Body of pancreas (tissue), 4 donors: ENCODE results near the gene CFLAR. TPM values are rescaled to one million over a fixed set of nuclear protein-coding genes. Genes with fewer than 3 reads are reported as not detected.
"Not testable (repeated sequence)": the region's sequence is repeated elsewhere in the genome, so short reads cannot be mapped to it uniquely, and the experiment has no call there.

Experiments
- ATAC-seq: fragments of 150-250 bp; one replicate; pipeline ENCODE4 v1.9.1; 2016
- DNase-seq, 4 donors: peaks; one replicate each; pipeline ENCODE4 v3.0.0-alpha.2; 2019
- H3K27ac ChIP-seq, 4 donors: fragments of 200-600 bp; sonication (generic); 1 replicate in 3 of 4; 2 replicates in 1 of 4; pipeline versions ENCODE4 v1.5.1 to v1.6.1; 2016 to 2019; ENCODE audit warnings: mild to moderate bottlenecking in 1 of 4, mixed read lengths in 1 of 4, moderate library complexity in 1 of 4
- H3K27me3 ChIP-seq, 2 donors: fragments of 200-600 bp; sonication (generic); one replicate each; pipeline ENCODE4 v1.6.0; 2016; ENCODE audit warnings: mild to moderate bottlenecking in 1 of 2
- H3K36me3 ChIP-seq, 2 donors: fragments of 200-600 bp; sonication (generic); replicated peaks in 1 of 2; 2 replicates each; pipeline ENCODE4 v1.5.1; 2016; ENCODE audit warnings: low read depth in 2 of 2; ENCODE audit not compliant: insufficient read depth in 1 of 2
- H3K4me1 ChIP-seq: fragments of 200-600 bp; sonication (generic); one replicate; pipeline ENCODE4 v1.6.0; 2016
- H3K4me3 ChIP-seq, 2 donors: fragments of 200-600 bp; sonication (generic); 1 replicate in 1 of 2; 2 replicates in 1 of 2; pipeline ENCODE4 v1.5.1; 2016 to 2019
- H3K9me3 ChIP-seq, 3 donors: fragments of 200-600 bp; sonication (generic); 1 replicate in 2 of 3; 2 replicates in 1 of 3; pipeline ENCODE4 v1.5.1; 2016
- POLR2A ChIP-seq, 3 donors: fragments of 450-650 bp; IDR thresholded peaks; one replicate each; pipeline ENCODE4 v1.6.1; 2016; ENCODE audit warnings: antibody characterized with exemption in 3 of 3, mild to moderate bottlenecking in 2 of 3
- WGBS, 2 donors: methylation state at CpG; one replicate each; pipeline ENCODE4 v1.1.5; 2017; 5-methylcytosine and 5-hydroxymethylcytosine counted together
- intact Hi-C: fragments of 100-400 bp; cut with DNase I; formaldehyde crosslinking; loops from one replicate; pipeline ENCODE4 v1.15.1; 2023
- total RNA-seq, 2 donors: library from RNA; depleted of rRNA; stranded (reverse); fragments of >200 nt; gene quantifications; one replicate each; pipeline ENCODE4 v1.1.0, GENCODE V29; 2016
- TF ChIP-seq, protein P1 (sequence below), 7 experiments: fragments of 450-650 bp in 4 of 7; fragments of 200-600 bp in 3 of 7; sonication (generic) in 3 of 7; IDR thresholded peaks; one replicate each; pipeline ENCODE4 v1.5.1; 2016 to 2019; ENCODE audit warnings: antibody characterized with exemption in 7 of 7

CFLAR gene
- total RNA-seq, 2 donors from 2014 or later: 83.3 to 113 TPM

DNA sequence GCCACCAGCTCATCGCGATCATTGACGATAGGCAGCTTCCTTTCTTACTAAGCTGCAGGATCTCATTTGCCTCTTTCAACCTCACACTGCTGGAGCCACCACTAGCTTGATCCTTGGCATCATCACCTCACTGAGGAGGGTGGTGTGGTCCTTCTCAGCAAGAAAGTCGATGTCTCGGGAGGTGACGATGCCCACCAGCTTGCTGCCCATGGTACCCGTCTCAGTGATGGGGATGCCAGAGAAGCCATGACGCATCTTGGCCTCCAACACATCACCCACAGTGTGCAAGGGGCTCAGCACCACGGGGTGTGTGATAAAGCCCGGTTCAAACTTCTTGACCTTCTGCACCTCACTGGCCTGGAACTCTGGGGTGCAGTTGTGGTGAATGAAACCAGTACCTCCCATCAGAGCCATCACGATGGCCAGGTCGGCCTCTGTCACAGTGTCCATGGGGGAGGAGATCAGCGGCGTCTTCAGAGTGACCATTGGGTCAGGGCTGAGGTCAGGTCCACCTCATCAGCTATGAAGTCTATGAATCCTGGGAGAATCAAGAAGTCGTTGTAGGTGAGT, 22.5 kb downstream of the CFLAR start:
- H3K4me1 ChIP-seq: no peaks in the 10 kb centered on the region
- TF ChIP-seq, protein P1, sequence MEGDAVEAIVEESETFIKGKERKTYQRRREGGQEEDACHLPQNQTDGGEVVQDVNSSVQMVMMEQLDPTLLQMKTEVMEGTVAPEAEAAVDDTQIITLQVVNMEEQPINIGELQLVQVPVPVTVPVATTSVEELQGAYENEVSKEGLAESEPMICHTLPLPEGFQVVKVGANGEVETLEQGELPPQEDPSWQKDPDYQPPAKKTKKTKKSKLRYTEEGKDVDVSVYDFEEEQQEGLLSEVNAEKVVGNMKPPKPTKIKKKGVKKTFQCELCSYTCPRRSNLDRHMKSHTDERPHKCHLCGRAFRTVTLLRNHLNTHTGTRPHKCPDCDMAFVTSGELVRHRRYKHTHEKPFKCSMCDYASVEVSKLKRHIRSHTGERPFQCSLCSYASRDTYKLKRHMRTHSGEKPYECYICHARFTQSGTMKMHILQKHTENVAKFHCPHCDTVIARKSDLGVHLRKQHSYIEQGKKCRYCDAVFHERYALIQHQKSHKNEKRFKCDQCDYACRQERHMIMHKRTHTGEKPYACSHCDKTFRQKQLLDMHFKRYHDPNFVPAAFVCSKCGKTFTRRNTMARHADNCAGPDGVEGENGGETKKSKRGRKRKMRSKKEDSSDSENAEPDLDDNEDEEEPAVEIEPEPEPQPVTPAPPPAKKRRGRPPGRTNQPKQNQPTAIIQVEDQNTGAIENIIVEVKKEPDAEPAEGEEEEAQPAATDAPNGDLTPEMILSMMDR (IDR thresholded peaks at IDR 0.05): no peak
- TF ChIP-seq POLR2A (IDR thresholded peaks at IDR 0.05): no peak
- H3K27ac ChIP-seq: no peak overlapping the region
- H3K4me3 ChIP-seq: no peak overlapping the region
- intact Hi-C loops: no loop called here
- H3K27me3 ChIP-seq: no peaks in the 10 kb centered on the region
- H3K9me3 ChIP-seq: no peaks in the 10 kb centered on the region
- DNase-seq: no peak
- ATAC-seq: no peak
- 90 to 92% methylated on average over 15 of the region's 15 CpGs for WGBS, 2 donors
- H3K36me3 ChIP-seq: peaks cover 17 to 42% of the 10 kb centered on the region in 2 donors

GRCh38 chr2:201138986-201139781, 23.2 kb downstream of the CFLAR start:
- ATAC-seq, H3K27me3 ChIP-seq, intact Hi-C loops, DNase-seq, H3K27ac ChIP-seq, H3K9me3 ChIP-seq, H3K4me1 ChIP-seq, H3K4me3 ChIP-seq: not testable (repeated sequence)
- WGBS, 2 donors: 62 to 80% methylated on average over 14 of the region's 14 CpGs
- H3K36me3 ChIP-seq: peaks cover 17 to 43% of the 10 kb centered on the region in 2 donors

DNA sequence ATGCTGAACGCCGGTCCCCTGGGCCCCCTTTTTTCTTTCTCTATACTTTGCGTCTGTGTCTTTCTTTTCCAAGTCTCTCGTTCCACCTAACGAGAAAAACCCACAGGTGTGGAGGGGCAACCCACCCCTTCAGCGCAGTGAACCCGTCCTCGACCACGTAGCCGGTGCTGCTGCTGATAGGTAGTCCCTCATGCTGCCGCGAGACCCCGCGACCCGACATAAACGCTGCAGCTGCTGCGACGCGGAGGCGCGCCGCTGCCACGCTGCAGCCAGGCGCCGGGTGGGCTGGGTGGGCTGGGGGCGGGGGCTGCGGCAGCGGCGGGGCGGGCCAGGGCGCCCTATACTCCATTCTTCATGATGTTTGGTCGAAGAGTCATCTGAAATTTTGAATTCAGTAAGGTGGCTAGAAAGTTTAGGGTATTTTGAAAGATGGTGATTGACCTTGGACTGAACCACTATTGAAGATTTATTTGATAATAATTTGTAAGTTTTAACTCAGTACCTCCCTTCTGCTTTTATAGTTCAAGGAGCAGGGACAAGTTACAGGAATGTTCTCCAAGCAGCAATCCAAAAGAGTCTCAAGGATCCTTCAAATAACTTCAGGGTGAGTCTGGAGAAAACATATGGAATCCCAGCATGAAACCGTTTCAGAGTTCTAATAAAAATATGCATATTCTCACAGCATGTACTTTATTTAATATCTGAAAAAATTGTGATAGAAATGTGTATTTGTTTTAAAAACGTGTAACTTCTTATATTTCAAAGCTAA, 24.1 kb downstream of the CFLAR start:
- no peak for DNase-seq
- H3K4me3 ChIP-seq: no peak overlapping the region
- no peaks in the 10 kb centered on the region for H3K27me3 ChIP-seq
- no peak overlapping the region for H3K27ac ChIP-seq
- TF ChIP-seq, protein P1 (IDR thresholded peaks at IDR 0.05): no peak
- no peak for TF ChIP-seq POLR2A (IDR thresholded peaks at IDR 0.05)
- intact Hi-C loops: no loop called here
- H3K9me3 ChIP-seq: no peaks in the 10 kb centered on the region
- 77 to 78% methylated on average over 13 to 34 of the region's 34 CpGs for WGBS, 2 donors
- no peak for ATAC-seq
- peaks cover 15% of the 10 kb centered on the region for H3K4me1 ChIP-seq
- peaks cover 17 to 45% of the 10 kb centered on the region in 2 donors for H3K36me3 ChIP-seq

DNA sequence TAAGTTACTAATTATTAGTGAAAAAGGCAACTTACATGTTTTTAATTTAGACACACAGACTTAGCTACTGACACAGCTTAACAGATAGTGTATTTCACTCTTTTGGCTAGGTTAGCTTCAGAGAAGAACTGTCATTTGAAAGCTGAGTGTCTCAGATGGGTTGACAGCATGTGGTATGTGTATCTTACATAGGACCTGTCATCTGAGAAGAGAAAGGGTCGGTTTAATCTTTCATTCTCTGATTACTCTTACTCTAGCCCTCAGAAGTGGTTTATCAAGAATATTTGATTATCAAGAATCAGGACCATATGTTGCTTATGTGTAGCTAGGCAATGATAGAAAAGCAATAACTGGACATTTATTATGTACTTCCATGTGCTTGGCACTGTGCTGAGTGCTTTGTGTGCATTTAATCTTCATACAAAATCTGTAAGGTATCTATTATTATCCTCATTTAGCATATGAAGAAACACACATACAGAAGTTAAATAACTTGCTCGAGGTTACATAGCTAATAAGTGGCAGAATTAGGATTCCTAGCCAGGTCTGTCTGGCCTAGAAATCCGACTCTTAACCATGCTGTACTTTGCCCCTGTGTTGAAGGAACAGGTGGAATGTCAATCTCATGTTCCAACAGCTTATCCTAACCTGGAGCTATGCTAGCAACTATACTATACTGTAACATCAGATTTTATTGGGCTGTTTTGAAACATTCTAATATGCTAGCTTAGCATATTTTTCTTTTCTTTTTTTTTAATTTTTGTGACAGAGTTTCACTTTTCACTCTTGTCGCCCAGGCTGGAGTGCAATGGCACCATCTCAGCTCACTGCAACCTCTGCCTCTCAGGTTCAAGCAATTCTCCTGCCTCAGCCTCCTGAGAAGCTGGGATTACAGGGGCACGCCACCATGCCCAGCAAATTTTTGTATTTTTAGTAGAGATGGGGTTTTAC, 28.4 kb downstream of the CFLAR start:
- peak overlapping the region in 2 of 4 donors; percentile 32 to 58 for H3K27ac ChIP-seq
- intact Hi-C loops: no loop called here
- DNase-seq (peak in 1 of 4 donors; percentile 35), ATAC-seq (peak; percentile 70)
- 48 to 49% methylated on average over 5 of the region's 5 CpGs for WGBS, 2 donors
- no peaks in the 10 kb centered on the region for H3K27me3 ChIP-seq
- TF ChIP-seq, protein P1 (IDR thresholded peaks at IDR 0.05): no peak
- TF ChIP-seq POLR2A (IDR thresholded peaks at IDR 0.05): no peak
- H3K36me3 ChIP-seq: peaks cover 0 to 13% of the 10 kb centered on the region in 2 donors
- peaks cover 28% of the 10 kb centered on the region for H3K4me1 ChIP-seq
- H3K9me3 ChIP-seq: no peaks in the 10 kb centered on the region
- no peak overlapping the region for H3K4me3 ChIP-seq
